GM21367 (cell line): ENCODE data around the gene USP19.

Experiments
- ATAC-seq: cut with Tn5 transposase; IDR thresholded peaks from one replicate; pipeline ENCODE4 v1.9.1; 2021; ENCODE audit not compliant: unreplicated experiment

The USP19 gene

GRCh38 chr3:49120438-49121131, at the start of gene USP19:
TSS of gene USP19 (minus strand) at chr3:49120823. CDS start at chr3:49119145, 1,678 bp downstream.
- peak; percentile 80 for ATAC-seq

- no peak for ATAC-seq
Measured at GRCh38 chr3:49166752-49167556, 46.3 kb upstream of the USP19 start.

GRCh38 chr3:49165771-49166751, 45.4 kb upstream of the USP19 start, which contains the start of gene CCDC71:
TSS of gene CCDC71 (minus strand) at chr3:49166331. CDS start at chr3:49164208, 2,123 bp downstream.
- ATAC-seq, result peak; percentile 61

- no peak for ATAC-seq
Measured at GRCh38 chr3:49164983-49165720, 44.5 kb upstream of the USP19 start.

GRCh38 chr3:49163609-49164008, 43.0 kb upstream of the USP19 start:
- no peak for ATAC-seq

- ATAC-seq, result no peak
Measured at GRCh38 chr3:49162751-49163419, 42.3 kb upstream of the USP19 start.

- no peak for ATAC-seq
Measured at GRCh38 chr3:49161808-49162530, 41.3 kb upstream of the USP19 start.

GRCh38 chr3:49161197-49161596, 40.6 kb upstream of the USP19 start:
- no peak for ATAC-seq

GRCh38 chr3:49158792-49159191, 38.2 kb upstream of the USP19 start:
- ATAC-seq, result no peak

GRCh38 chr3:49158103-49158709, 37.6 kb upstream of the USP19 start:
- ATAC-seq, result no peak

GRCh38 chr3:49157289-49157688, 36.7 kb upstream of the USP19 start:
- ATAC-seq, result no peak

- no peak for ATAC-seq
Measured at GRCh38 chr3:49153349-49153912, 32.8 kb upstream of the USP19 start.

GRCh38 chr3:49151610-49152009, 31.0 kb upstream of the USP19 start:
- no peak for ATAC-seq

GRCh38 chr3:49148159-49148558, 27.5 kb upstream of the USP19 start:
- ATAC-seq, result no peak

- ATAC-seq, result no peak
Measured at GRCh38 chr3:49140080-49140479, 19.5 kb upstream of the USP19 start.

GRCh38 chr3:49135499-49135898, 14.9 kb upstream of the USP19 start:
- ATAC-seq, result no peak

- no peak for ATAC-seq
Measured at GRCh38 chr3:49134471-49135265, 14.0 kb upstream of the USP19 start.
